ENCODE measurements around the gene COX19.
A peak's percentile ranks its signal among the peaks of the same experiment; 100 is the strongest.
"Not testable (repeated sequence)": the region's sequence is repeated elsewhere in the genome, so short reads cannot be mapped to it uniquely, and the experiment has no call there.

The COX19 gene

DNA sequence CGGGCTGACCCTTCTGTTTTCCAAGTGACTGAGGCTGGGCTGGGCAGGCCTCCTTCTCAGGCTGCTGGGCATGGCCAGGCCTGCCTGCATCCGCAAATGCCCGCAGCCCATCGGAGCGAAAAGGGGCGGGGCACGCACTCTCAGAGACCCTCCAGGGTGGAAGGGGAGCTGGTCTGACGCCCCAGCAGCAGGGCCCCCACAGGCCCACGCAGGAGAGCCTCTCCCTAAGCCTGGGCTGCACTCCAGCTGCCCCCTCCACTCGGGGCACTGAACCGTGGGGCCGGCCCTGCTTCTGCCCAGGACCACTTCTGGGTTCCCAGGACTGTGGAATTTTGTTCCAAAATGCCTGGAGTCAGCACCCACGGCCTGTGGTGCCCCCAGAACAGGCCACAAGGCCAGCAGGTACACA is 30.2 kb downstream of the COX19 start:
- DNase-seq (ENCODE audit: low read depth in 2 of 2), result no peak

GRCh38 chr7:944744-945143 is 30.6 kb downstream of the COX19 start:
- DNase-seq (ENCODE audit: low read depth in 2 of 2), result no peak

- DNase-seq (ENCODE audit: low read depth in 2 of 2), result not testable (repeated sequence)
Measured at GRCh38 chr7:943793-944192, 31.6 kb downstream of the COX19 start.

GRCh38 chr7:940599-941408 is 34.5 kb downstream of the COX19 start:
- no peak for DNase-seq (ENCODE audit: low read depth in 2 of 2)

GRCh38 chr7:939843-940242 is 35.5 kb downstream of the COX19 start:
- DNase-seq (ENCODE audit: low read depth in 2 of 2), result no peak

DNA sequence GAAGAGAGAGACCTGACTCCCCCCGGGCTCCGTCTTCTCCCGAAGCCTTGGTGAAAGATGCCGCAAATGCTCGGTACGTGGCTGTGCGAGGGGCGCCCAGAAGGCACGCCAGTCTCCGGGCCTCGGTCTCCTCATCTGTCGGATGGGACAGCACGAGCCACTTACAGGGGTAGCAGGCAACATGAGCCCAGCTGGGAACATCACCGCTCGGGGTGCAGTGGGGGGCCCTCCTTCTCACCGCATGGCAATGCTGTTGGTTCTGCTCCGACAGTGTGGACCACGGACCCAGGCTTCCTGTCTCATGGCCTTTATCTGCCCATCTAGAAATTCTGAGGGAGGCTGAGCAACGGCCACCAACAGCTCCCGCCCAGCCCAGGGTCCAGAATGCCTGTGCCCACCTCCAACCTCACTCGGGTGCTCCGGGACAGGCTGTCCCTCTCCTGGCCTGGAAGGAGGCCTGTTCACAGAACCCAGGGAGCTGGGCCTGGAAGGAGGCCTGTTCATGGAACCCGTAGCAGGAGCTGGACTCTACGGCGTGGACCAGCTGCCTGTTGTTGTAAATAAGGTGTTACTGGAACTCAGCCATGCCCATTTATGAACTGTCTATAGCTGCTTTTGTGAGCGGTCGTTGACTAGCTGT is 36.7 kb downstream of the COX19 start:
- DNase-seq (ENCODE audit: low read depth in 2 of 2), result no peak

- no peak for DNase-seq (ENCODE audit: low read depth in 2 of 2)
Measured at GRCh38 chr7:937856-938484, 37.4 kb downstream of the COX19 start.

DNA sequence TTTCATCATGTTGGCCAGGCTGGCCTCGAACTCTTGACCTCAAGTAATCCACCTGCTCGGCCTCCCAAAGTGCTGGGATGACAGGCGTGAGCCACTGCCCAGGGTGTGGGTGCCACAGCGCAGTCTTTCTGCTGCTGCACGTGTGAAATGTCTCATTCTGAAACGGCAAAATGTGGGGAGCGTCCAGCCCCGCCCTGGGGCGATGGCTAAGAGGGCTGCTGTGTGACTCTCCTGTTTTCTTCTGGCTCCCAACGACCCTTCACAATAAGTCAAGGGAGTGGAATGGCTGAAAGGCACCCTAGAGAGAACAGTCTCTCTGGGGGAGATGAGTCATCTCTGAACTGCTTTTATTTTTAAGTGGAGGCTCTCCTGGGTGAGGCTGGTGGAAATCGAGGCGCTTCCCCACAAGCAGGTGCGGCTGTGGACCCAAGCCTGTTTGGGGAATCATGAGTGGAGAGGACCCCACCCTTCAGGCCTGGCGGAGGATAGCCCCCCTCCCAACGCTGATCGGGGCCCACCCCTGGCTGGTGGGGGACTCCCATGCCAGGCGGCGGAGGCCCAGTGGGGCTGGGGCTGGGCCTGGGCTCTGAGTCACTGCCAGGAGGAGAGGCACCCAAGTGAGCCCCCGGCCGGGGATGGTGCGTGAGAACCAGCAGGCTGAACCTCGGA is 38.8 kb downstream of the COX19 start:
- peak; percentile 52 to 54 for DNase-seq (ENCODE audit: low read depth in 2 of 2)

GRCh38 chr7:935874-936385 is 39.4 kb downstream of the COX19 start:
- DNase-seq (ENCODE audit: low read depth in 2 of 2), result no peak

- no peak for DNase-seq (ENCODE audit: low read depth in 2 of 2)
Measured at GRCh38 chr7:935164-935873, 40.0 kb downstream of the COX19 start.

- no peak for DNase-seq (ENCODE audit: low read depth in 2 of 2)
Measured at GRCh38 chr7:934469-935163, 40.7 kb downstream of the COX19 start.

DNA sequence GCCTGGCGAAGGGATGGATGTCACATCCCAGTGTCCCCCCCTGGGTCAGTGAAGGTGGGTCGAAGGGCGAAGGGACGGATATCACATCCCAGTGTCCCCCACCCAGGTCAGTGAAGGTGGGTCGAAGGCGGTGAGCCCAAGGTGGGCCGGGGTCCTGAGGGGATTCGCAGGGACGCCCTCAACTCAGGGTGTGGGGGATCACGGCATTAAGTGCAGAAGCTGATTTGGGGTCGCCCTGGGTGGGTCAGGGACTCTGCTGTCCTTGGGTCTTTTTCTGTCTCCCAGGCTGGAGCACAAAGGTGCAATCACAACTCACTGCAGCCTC is 42.7 kb downstream of the COX19 start:
- no peak for DNase-seq (ENCODE audit: low read depth in 2 of 2)

DNA sequence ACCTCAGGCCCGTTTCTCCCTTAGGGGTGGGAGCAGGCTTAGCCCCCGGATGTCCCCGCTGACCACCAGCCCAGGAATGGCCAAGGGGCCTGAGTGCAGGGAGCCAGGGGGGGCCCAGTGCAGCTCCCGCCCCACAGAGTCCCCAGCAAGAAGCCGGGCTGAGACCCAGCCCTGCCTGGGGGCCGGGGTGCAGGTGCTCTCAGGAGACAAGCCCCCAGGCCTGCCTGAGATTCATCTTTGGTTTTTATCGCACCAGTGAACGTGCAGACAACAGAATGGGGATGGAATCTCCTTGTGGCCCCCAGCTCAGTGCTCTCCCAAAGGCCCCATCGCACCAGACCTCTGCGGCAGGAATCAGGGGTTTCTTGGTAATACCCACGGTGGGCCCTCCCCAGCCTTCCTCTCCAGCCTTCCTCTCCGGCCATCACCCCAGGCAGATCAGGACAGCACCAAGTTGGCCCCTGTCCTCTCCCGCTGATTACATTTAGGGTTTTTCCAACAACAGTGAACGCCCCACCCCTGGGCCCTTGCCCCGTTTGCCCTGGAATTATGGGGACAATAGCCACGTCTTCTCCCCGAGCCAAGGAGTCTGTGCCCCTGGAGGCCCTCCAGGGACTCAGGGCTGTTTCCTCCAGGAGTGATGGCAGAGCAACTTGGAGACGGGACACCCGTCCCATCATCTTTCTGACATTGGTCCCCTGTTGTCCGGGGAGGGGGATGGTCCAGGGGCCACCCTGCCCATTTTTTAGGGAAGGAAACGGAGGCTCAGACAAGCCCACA is 43.3 kb downstream of the COX19 start:
- DNase-seq (ENCODE audit: low read depth in 2 of 2), result no peak

- DNase-seq (ENCODE audit: low read depth in 2 of 2), result no peak
Measured at GRCh38 chr7:930975-931758, 44.2 kb downstream of the COX19 start.

- no peak for DNase-seq (ENCODE audit: low read depth in 2 of 2)
Measured at GRCh38 chr7:929311-929711, 46.0 kb downstream of the COX19 start.

DNA sequence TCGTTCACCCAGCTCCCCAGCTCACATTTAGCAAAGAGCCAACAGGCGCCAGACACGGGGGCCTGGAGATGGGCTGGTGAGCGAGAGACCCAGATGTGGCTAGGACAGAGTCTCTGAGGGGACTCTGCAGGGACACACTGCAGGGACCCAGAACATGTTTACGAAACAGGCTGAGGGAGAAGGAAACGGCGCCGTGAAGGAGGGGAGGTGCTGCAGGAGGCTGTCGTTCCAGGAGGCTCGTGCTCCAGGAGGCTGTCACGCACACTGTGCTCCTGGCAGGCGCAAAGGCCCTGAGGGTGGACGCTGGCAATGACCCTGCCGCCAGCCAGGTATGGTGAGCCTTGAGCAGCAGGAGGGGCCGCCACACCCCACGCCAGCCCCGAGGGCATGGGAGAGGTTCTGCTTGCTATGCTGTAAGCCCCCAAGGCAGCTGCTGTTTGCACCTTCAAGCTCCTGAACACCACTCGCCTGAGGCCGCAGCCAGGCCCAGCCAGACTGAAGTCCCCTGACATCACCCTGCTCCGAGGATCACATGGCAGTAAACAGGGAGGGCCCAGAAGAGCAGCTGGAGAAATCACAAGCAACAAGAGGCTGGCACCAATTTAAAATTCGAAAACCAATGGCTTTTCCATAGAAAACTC is 48.2 kb downstream of the COX19 start:
- no peak for DNase-seq (ENCODE audit: low read depth in 2 of 2)

GRCh38 chr7:926061-927030 is 49.0 kb downstream of the COX19 start:
- no peak for DNase-seq (ENCODE audit: low read depth in 2 of 2)

DNA sequence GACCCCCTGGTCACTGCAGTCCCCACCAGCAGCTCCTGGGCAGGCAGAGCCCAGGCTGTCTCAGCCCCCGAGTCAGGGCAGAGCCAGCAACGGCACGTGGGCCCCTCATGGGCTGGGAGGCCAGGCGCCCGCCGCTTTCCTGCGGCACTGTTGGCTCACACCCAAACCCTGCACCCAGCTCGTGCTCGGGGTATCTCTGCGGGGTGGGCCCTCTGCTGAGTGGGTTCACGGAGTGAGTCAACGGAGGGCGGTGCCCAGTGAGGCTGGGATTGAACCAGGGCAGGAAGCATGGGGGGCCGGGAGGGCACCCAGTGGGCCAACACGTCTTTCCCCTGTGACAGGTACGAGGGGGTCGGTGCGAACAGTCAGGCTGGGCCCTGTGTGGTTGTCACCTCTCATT is 49.7 kb downstream of the COX19 start:
- peak; percentile 77 to 86 for DNase-seq (ENCODE audit: low read depth in 2 of 2)

All from stimulated activated CD8-positive, alpha-beta memory T cell treated with anti-CD3 and anti-CD28 coated beads, Interleukin-2, amount 100 ng/mL, for 48 hours (primary cell).